ENCODE measurements around the gene LY6G5C. TPM values are rescaled to one million over a fixed set of nuclear protein-coding genes. Genes with fewer than 3 reads are reported as not detected.

LY6G5C gene
- polyA plus RNA-seq, 12 donors, result 1.2 to 6.4 (median 3.2) TPM; not detected in 2

Other genes starting within 250 kb of the LY6G5C start
- gene MICB, start 182.9 kb downstream of the LY6G5C start, polyA plus RNA-seq (ENCODE audit: insufficient read length in 12 of 12), result 1 to 10 TPM in 2 of 12 donors, under 1 TPM in 8, not detected in 2; 0.37 to 1.9 (median 0.78) TPM
- not detected for gene MCCD1, start 152.1 kb downstream of the LY6G5C start, polyA plus RNA-seq (ENCODE audit: insufficient read length in 12 of 12)
- gene DDX39B, start 139.1 kb downstream of the LY6G5C start, polyA plus RNA-seq (ENCODE audit: insufficient read length in 12 of 12), result 100 to 1,000 TPM in 11 of 12 donors, not detected in 1; 312 to 457 (median 352) TPM
- gene ATP6V1G2, start 134.5 kb downstream of the LY6G5C start, polyA plus RNA-seq (ENCODE audit: insufficient read length in 12 of 12), result 1 to 10 TPM in 10 of 12 donors, not detected in 2; 3.3 to 6.6 (median 4.1) TPM
- 10 to 100 TPM in 11 of 12 donors, not detected in 1; 11.4 to 23.7 (median 14.1) TPM for gene NFKBIL1, start 133.5 kb downstream of the LY6G5C start, polyA plus RNA-seq (ENCODE audit: insufficient read length in 12 of 12)
- gene LTA, start 108.8 kb downstream of the LY6G5C start, polyA plus RNA-seq (ENCODE audit: insufficient read length in 12 of 12), result 1 to 10 TPM in 1 of 12 donors, under 1 TPM in 5, not detected in 6; 0.13 to 2.6 (median 0.33) TPM
- 1 to 10 TPM in 1 of 12 donors, under 1 TPM in 8, not detected in 3; 0.11 to 1.5 (median 0.33) TPM for gene TNF, start 105.5 kb downstream of the LY6G5C start, polyA plus RNA-seq (ENCODE audit: insufficient read length in 12 of 12)
- gene LTB, start 98.6 kb downstream of the LY6G5C start, polyA plus RNA-seq (ENCODE audit: insufficient read length in 12 of 12), result 10 to 100 TPM in 1 of 12 donors, 1 to 10 TPM in 7, under 1 TPM in 2, not detected in 2; 0.57 to 23.4 (median 1.3) TPM
- gene LST1, start 94.8 kb downstream of the LY6G5C start, polyA plus RNA-seq (ENCODE audit: insufficient read length in 12 of 12), result 10 to 100 TPM in 2 of 12 donors, 1 to 10 TPM in 8, not detected in 2; 3.9 to 24.6 (median 5.9) TPM
- under 1 TPM in 6 of 12 donors, not detected in 6; 0.22 to 0.63 (median 0.25) TPM for gene NCR3, start 88.1 kb downstream of the LY6G5C start, polyA plus RNA-seq (ENCODE audit: insufficient read length in 12 of 12)
- 10 to 100 TPM in 11 of 12 donors, not detected in 1; 12.8 to 39.9 (median 18.8) TPM for gene AIF1, start 65.8 kb downstream of the LY6G5C start, polyA plus RNA-seq (ENCODE audit: insufficient read length in 12 of 12)
- gene PRRC2A, start 60.4 kb downstream of the LY6G5C start, polyA plus RNA-seq (ENCODE audit: insufficient read length in 12 of 12), result 100 to 1,000 TPM; 104 to 352 (median 123) TPM
- 100 to 1,000 TPM in 11 of 12 donors, not detected in 1; 153 to 248 (median 195) TPM for gene BAG6, start 28.4 kb downstream of the LY6G5C start, polyA plus RNA-seq (ENCODE audit: insufficient read length in 12 of 12)
- 1 to 10 TPM in 10 of 12 donors, not detected in 2; 3.4 to 9.7 (median 4.8) TPM for gene APOM, start 25.2 kb downstream of the LY6G5C start, polyA plus RNA-seq (ENCODE audit: insufficient read length in 12 of 12)
- gene C6orf47, start 20.3 kb downstream of the LY6G5C start, polyA plus RNA-seq (ENCODE audit: insufficient read length in 12 of 12), result 10 to 100 TPM in 11 of 12 donors, not detected in 1; 10.9 to 15.8 (median 12.5) TPM
- 10 to 100 TPM in 11 of 12 donors, not detected in 1; 12.1 to 25.8 (median 13.5) TPM for gene GPANK1, start 16.1 kb downstream of the LY6G5C start, polyA plus RNA-seq (ENCODE audit: insufficient read length in 12 of 12)
- gene CSNK2B, start 15.0 kb downstream of the LY6G5C start, polyA plus RNA-seq (ENCODE audit: insufficient read length in 12 of 12), result 100 to 1,000 TPM in 11 of 12 donors, not detected in 1; 121 to 202 (median 144) TPM
- gene LY6G5B, start 11.1 kb downstream of the LY6G5C start, polyA plus RNA-seq (ENCODE audit: insufficient read length in 12 of 12), result 10 to 100 TPM in 9 of 12 donors, 1 to 10 TPM in 2, not detected in 1; 6.1 to 27.9 (median 14.2) TPM
- gene ABHD16A, start 22.3 kb upstream of the LY6G5C start, polyA plus RNA-seq (ENCODE audit: insufficient read length in 12 of 12), result 10 to 100 TPM in 11 of 12 donors, not detected in 1; 35.4 to 54.1 (median 43.1) TPM
- gene LY6G6F, start 25.8 kb upstream of the LY6G5C start, polyA plus RNA-seq (ENCODE audit: insufficient read length in 12 of 12), result under 1 TPM in 1 of 12 donors, not detected in 11; 0.27 TPM
- gene LY6G6D, start 34.3 kb upstream of the LY6G5C start, polyA plus RNA-seq (ENCODE audit: insufficient read length in 12 of 12), result 1 to 10 TPM in 1 of 12 donors, under 1 TPM in 5, not detected in 6; 0.50 to 1.1 (median 0.75) TPM
- gene LY6G6C, start 40.7 kb upstream of the LY6G5C start, polyA plus RNA-seq (ENCODE audit: insufficient read length in 12 of 12), result 1 to 10 TPM in 3 of 12 donors, under 1 TPM in 4, not detected in 5; 0.28 to 6.6 (median 0.63) TPM
- 1 to 10 TPM in 2 of 12 donors, under 1 TPM in 8, not detected in 2; 0.49 to 1.7 (median 0.63) TPM for gene MPIG6B, start 42.3 kb upstream of the LY6G5C start, polyA plus RNA-seq (ENCODE audit: insufficient read length in 12 of 12)
- 100 to 1,000 TPM in 8 of 12 donors, 10 to 100 TPM in 3, not detected in 1; 89.7 to 152 (median 108) TPM for gene DDAH2, start 48.2 kb upstream of the LY6G5C start, polyA plus RNA-seq (ENCODE audit: insufficient read length in 12 of 12)
- 100 to 1,000 TPM in 11 of 12 donors, not detected in 1; 100 to 194 (median 129) TPM for gene CLIC1, start 55.5 kb upstream of the LY6G5C start, polyA plus RNA-seq (ENCODE audit: insufficient read length in 12 of 12)
- gene MSH5, start 58.9 kb upstream of the LY6G5C start, polyA plus RNA-seq (ENCODE audit: insufficient read length in 12 of 12), result 10 to 100 TPM in 6 of 12 donors, 1 to 10 TPM in 5, not detected in 1; 7.4 to 32.2 (median 13.8) TPM
- 10 to 100 TPM in 1 of 12 donors, 1 to 10 TPM in 9, not detected in 2; 1.6 to 10.7 (median 2.4) TPM for gene SAPCD1, start 81.6 kb upstream of the LY6G5C start, polyA plus RNA-seq (ENCODE audit: insufficient read length in 12 of 12)
- 1 to 10 TPM in 10 of 12 donors, not detected in 2; 1.1 to 4.1 (median 2.1) TPM for gene VWA7, start 96.3 kb upstream of the LY6G5C start, polyA plus RNA-seq (ENCODE audit: insufficient read length in 12 of 12)
- 10 to 100 TPM in 11 of 12 donors, not detected in 1; 38.6 to 60.8 (median 45.0) TPM for gene VARS1, start 114.7 kb upstream of the LY6G5C start, polyA plus RNA-seq (ENCODE audit: insufficient read length in 12 of 12)
- 10 to 100 TPM in 11 of 12 donors, not detected in 1; 47.5 to 67.9 (median 58.6) TPM for gene LSM2, start 125.9 kb upstream of the LY6G5C start, polyA plus RNA-seq (ENCODE audit: insufficient read length in 12 of 12)
- 1 to 10 TPM in 10 of 12 donors, not detected in 2; 3.6 to 5.5 (median 4.5) TPM for gene HSPA1L, start 134.2 kb upstream of the LY6G5C start, polyA plus RNA-seq (ENCODE audit: insufficient read length in 12 of 12)
- gene HSPA1A, start 134.5 kb upstream of the LY6G5C start, polyA plus RNA-seq (ENCODE audit: insufficient read length in 12 of 12), result 100 to 1,000 TPM in 1 of 12 donors, 10 to 100 TPM in 10, not detected in 1; 47.4 to 110 (median 62.3) TPM
- gene HSPA1B, start 146.7 kb upstream of the LY6G5C start, polyA plus RNA-seq (ENCODE audit: insufficient read length in 12 of 12), result 1,000 to 10,000 TPM in 1 of 12 donors, 100 to 1,000 TPM in 2, 10 to 100 TPM in 9; 28.3 to 1,034 (median 49.7) TPM
- 10 to 100 TPM in 11 of 12 donors, not detected in 1; 14.6 to 32.7 (median 16.0) TPM for gene NEU1, start 181.8 kb upstream of the LY6G5C start, polyA plus RNA-seq (ENCODE audit: insufficient read length in 12 of 12)
- gene SLC44A4, start 197.9 kb upstream of the LY6G5C start, polyA plus RNA-seq (ENCODE audit: insufficient read length in 12 of 12), result 10 to 100 TPM in 1 of 12 donors, under 1 TPM in 9, not detected in 2; 0.09 to 25.0 (median 0.23) TPM
- 10 to 100 TPM in 11 of 12 donors, not detected in 1; 26.0 to 62.8 (median 31.4) TPM for gene EHMT2, start 216.6 kb upstream of the LY6G5C start, polyA plus RNA-seq (ENCODE audit: insufficient read length in 12 of 12)
- gene ZBTB12, start 221.0 kb upstream of the LY6G5C start, polyA plus RNA-seq (ENCODE audit: insufficient read length in 12 of 12), result 10 to 100 TPM in 5 of 12 donors, 1 to 10 TPM in 6, not detected in 1; 7.5 to 17.3 (median 9.7) TPM
- 10 to 100 TPM in 1 of 12 donors, 1 to 10 TPM in 10, not detected in 1; 4.3 to 21.2 (median 6.9) TPM for gene C2, start 246.7 kb upstream of the LY6G5C start, polyA plus RNA-seq (ENCODE audit: insufficient read length in 12 of 12)

Data from muscle of arm (tissue), 12 donors.